ENCODE data around the gene ATR. TPM values are rescaled to one million over a fixed set of nuclear protein-coding genes. Genes with fewer than 3 reads are reported as not detected.
"Not testable (repeated sequence)": the region's sequence is repeated elsewhere in the genome, so short reads cannot be mapped to it uniquely, and the experiment has no call there.

The ATR gene
- total RNA-seq, 1 donor from 2014 or later, result 9.1 TPM

DNA sequence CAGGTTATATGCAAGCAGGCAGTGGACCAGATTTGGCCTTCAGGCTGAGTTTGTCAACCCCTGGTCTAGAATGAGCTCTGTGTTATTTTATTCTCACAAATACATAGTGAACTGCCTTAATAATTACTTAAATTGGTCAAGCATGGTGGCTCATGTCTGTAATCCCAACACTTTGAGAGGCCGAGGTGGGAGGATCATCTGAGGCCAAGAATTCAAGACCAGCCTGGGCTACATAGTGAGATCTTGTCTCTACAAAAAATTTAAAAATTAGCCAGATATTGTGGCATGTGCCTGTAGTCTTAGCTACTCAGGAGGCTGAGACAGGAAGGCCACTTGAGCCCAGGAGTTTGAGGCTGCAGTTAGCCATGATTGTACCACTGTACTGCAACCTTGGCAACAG, 32.7 kb upstream of the ATR start:
- Histone ChIP-seq H3K27ac (replicated peaks) (no peak overlapping the region), H3K4me1 (no peaks in the 10 kb centered on the region), H3K9me3 (replicated peaks) (no peaks in the 10 kb centered on the region), H3K36me3 (no peaks in the 10 kb centered on the region), H3K4me3 (no peak overlapping the region), H3K27me3 (ENCODE audit: low read depth) (no peaks in the 10 kb centered on the region)
- no peak for DNase-seq
- intact Hi-C loops (cut with micrococcal nuclease), result no loop called here
- TF ChIP-seq, protein P1, sequence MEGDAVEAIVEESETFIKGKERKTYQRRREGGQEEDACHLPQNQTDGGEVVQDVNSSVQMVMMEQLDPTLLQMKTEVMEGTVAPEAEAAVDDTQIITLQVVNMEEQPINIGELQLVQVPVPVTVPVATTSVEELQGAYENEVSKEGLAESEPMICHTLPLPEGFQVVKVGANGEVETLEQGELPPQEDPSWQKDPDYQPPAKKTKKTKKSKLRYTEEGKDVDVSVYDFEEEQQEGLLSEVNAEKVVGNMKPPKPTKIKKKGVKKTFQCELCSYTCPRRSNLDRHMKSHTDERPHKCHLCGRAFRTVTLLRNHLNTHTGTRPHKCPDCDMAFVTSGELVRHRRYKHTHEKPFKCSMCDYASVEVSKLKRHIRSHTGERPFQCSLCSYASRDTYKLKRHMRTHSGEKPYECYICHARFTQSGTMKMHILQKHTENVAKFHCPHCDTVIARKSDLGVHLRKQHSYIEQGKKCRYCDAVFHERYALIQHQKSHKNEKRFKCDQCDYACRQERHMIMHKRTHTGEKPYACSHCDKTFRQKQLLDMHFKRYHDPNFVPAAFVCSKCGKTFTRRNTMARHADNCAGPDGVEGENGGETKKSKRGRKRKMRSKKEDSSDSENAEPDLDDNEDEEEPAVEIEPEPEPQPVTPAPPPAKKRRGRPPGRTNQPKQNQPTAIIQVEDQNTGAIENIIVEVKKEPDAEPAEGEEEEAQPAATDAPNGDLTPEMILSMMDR (IDR thresholded peaks at IDR 0.05; ENCODE audit: borderline replicate concordance), result no peak

DNA sequence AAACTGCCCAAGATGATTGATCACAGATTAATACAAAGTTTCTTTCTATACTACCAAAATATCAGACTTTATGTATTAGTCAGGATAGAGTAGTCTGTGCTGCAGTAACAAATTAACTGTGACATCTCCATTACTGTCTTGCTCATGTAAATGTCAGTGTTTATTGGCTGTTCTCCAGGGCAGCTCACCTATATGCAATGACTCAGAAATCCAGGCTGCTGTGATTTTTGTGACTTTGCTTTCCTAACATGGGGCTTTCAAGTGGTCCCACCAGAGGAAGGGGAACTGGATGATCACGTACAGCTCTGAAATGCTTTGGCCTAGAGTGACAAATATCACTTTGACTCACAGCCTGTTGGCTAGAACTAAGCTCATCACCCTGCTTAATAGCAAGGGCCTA, 30.6 kb upstream of the ATR start:
- Histone ChIP-seq H3K4me3 (no peak overlapping the region), H3K36me3 (no peaks in the 10 kb centered on the region), H3K4me1 (no peaks in the 10 kb centered on the region), H3K9me3 (replicated peaks) (no peaks in the 10 kb centered on the region), H3K27ac (replicated peaks) (no peak overlapping the region), H3K27me3 (ENCODE audit: low read depth) (no peaks in the 10 kb centered on the region)
- DNase-seq, result no peak
- TF ChIP-seq, protein P1 (IDR thresholded peaks at IDR 0.05; ENCODE audit: borderline replicate concordance), result no peak
- intact Hi-C loops (cut with micrococcal nuclease), result no loop called here

DNA sequence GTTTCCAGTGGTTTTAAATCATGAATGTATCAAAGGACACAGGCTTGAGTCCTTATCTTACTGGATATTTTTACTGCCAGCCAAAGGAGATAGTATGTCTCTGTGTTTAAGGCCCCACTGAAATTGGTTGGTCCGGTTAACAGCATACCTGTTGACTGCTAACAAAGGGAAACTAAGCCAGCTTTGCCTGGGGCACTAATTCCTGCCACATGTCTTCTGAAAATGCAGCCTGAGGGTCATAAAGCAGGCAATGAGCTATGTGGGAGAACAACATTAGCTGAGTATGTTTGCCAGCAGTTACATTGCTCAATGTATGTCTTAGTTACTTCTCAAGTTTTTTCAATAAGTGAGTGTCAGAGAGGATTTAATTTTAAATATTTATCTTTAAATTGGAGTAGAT, 30.1 kb upstream of the ATR start:
- H3K4me3 ChIP-seq, result no peak overlapping the region
- DNase-seq, result no peak
- H3K27me3 ChIP-seq (ENCODE audit: low read depth), result no peaks in the 10 kb centered on the region
- no peak overlapping the region for H3K27ac ChIP-seq (replicated peaks)
- H3K9me3 ChIP-seq (replicated peaks), result no peaks in the 10 kb centered on the region
- no peaks in the 10 kb centered on the region for H3K36me3 ChIP-seq
- intact Hi-C loops (cut with micrococcal nuclease), result no loop called here
- no peaks in the 10 kb centered on the region for H3K4me1 ChIP-seq
- TF ChIP-seq, protein P1 (IDR thresholded peaks at IDR 0.05; ENCODE audit: borderline replicate concordance), result no peak

DNA sequence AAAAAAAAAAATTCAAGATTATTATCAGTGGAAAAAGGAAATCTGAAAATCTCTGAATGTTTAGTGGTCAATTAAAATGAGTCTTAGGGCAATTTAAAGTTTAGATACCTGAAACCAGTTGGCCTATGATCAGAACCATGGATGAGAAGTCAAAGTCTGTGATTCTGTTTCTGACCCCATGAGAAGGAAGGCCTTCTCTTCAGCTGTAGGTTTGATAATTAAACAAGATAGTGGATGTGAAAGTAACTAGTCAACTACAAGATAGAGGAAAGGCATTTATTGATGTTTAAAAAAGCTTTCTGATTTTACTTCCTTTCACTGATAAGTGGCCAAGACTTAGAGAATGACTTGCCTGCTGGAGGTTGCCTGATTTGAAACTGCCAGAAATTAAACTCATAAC, 26.4 kb upstream of the ATR start:
- no peak overlapping the region for H3K4me3 ChIP-seq
- intact Hi-C loops (cut with micrococcal nuclease), result no loop called here
- no peak for DNase-seq
- H3K4me1 ChIP-seq, result no peaks in the 10 kb centered on the region
- no peaks in the 10 kb centered on the region for H3K36me3 ChIP-seq
- no peak overlapping the region for H3K27ac ChIP-seq (replicated peaks)
- H3K9me3 ChIP-seq (replicated peaks), result no peaks in the 10 kb centered on the region
- H3K27me3 ChIP-seq (ENCODE audit: low read depth), result no peaks in the 10 kb centered on the region
- TF ChIP-seq, protein P1 (IDR thresholded peaks at IDR 0.05; ENCODE audit: borderline replicate concordance), result no peak

DNA sequence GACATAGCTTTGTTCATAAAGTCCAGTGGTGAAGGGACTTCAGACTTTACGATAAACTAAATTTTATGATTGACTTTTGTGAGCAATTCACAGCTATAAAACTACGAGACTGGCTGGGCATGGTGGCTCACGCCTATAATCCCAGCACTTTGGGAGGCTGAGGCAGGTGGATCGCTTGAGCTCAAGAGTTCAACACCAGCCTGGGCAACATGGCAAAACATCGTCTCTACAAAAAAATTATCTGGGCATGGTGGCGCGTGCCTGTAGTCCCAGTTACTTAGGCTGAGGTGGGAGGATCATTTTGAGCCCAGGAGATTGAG, 24.8 kb upstream of the ATR start:
- H3K27ac ChIP-seq (replicated peaks); H3K4me1 ChIP-seq; H3K27me3 ChIP-seq (ENCODE audit: low read depth); intact Hi-C loops (cut with micrococcal nuclease); H3K9me3 ChIP-seq (replicated peaks); DNase-seq; H3K4me3 ChIP-seq; H3K36me3 ChIP-seq: not testable (repeated sequence)

DNA sequence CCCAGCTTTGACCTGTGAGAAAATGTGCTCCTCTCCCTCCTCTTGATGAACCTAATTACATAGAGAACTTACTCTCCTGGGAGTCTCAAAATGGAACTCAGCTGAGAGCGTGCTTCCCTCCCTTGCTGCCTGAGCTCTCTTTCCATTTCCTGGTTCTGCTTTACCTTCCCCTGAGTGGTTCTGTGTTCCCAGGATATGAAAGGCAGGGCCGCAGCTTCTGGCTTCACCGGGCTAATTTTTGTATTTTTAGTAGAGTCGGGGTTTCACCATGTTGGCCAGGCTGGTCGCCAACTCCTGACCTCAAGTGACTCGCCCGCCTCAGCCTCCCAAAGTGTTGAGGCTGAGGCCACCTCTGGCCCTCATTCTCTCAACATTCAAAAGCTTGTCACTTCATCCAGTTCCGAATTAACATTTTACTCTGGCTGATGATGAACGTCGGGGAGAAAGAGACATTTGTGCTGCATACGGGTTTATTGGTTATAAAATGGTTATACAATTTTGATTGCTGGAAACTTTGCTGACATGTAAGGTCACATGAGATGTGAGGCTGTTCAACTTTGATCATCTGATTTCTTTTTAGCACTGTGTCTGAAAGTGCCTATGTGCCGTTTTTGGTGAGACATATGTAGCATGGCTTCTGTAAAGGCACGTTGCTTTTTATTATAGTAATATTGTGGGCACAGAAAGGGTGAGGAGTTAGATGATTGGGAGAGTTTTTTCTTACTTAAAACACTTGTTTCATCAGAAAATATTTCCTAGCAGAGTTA, 24.3 kb upstream of the ATR start:
- intact Hi-C loops (cut with micrococcal nuclease), result no loop called here
- Histone ChIP-seq H3K27ac (replicated peaks) (no peak overlapping the region), H3K9me3 (replicated peaks) (no peaks in the 10 kb centered on the region), H3K27me3 (ENCODE audit: low read depth) (no peaks in the 10 kb centered on the region), H3K4me3 (no peak overlapping the region), H3K36me3 (no peaks in the 10 kb centered on the region), H3K4me1 (no peaks in the 10 kb centered on the region)
- DNase-seq, result no peak
- TF ChIP-seq, protein P1 (IDR thresholded peaks at IDR 0.05; ENCODE audit: borderline replicate concordance), result no peak
